HUES48 (cell line): ENCODE data around the gene YIPF6.
"Not testable (repeated sequence)": the region's sequence is repeated elsewhere in the genome, so short reads cannot be mapped to it uniquely, and the experiment has no call there.

Source experiments
- H3K27ac ChIP-seq: one replicate; pipeline ENCODE4 v1.7.0; 2013; ENCODE audit warnings: low read depth, low read length, inconsistent platforms
- H3K27me3 ChIP-seq: 2 replicates; pipeline ENCODE4 v1.6.1; 2013; ENCODE audit warnings: mild to moderate bottlenecking, low read length; ENCODE audit not compliant: control insufficient read depth, insufficient read depth
- H3K36me3 ChIP-seq: 2 replicates; pipeline ENCODE4 v1.6.1; 2013; ENCODE audit warnings: low read length; ENCODE audit not compliant: control insufficient read depth, insufficient read depth
- H3K4me1 ChIP-seq: 2 replicates; pipeline ENCODE4 v1.6.1; 2013; ENCODE audit warnings: mild to moderate bottlenecking, low read length; ENCODE audit not compliant: control insufficient read depth, insufficient read depth
- H3K4me3 ChIP-seq: 2 replicates; pipeline ENCODE4 v1.5.1; 2013; ENCODE audit warnings: mild to moderate bottlenecking, low read depth, low read length
- H3K9ac ChIP-seq: 2 replicates; pipeline ENCODE4 v1.6.1; 2013; ENCODE audit warnings: mild to moderate bottlenecking, low read depth, low read length, moderate library complexity
- H3K9me3 ChIP-seq: 2 replicates; pipeline ENCODE4 v1.6.1; 2013; ENCODE audit warnings: low read length; ENCODE audit not compliant: control insufficient read depth, insufficient read depth

Gene YIPF6

DNA sequence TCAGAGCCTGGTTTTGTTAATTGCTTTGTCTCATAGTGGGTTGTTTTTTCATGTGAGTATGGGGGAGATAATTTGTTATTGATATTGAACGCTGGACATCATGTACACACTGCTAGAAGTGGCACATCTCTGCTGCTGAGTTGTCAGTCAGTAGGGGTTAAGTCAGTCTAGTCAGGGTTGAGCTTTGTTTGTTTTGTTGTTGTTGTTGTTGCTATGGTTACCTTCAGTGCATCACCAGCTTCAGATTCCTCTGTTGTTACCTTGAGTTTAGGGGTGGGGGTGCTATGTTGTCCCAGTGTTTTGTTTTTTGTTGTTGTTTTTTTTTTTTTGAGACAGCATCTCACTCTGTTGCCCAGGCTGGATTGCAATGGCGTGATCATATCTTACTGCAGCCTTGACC lies 9.9 kb downstream of the YIPF6 start:
- no peaks in the 10 kb centered on the region for H3K27me3 ChIP-seq
- no peak overlapping the region for H3K4me3 ChIP-seq
- peaks cover 31% of the 10 kb centered on the region for H3K36me3 ChIP-seq
- H3K27ac ChIP-seq, result no peak overlapping the region
- H3K9ac ChIP-seq, result peak overlapping the region; percentile 32; the same call in 1 of the 2 replicates
- H3K4me1 ChIP-seq, result no peaks in the 10 kb centered on the region
- peaks cover 28% of the 10 kb centered on the region for H3K9me3 ChIP-seq

DNA sequence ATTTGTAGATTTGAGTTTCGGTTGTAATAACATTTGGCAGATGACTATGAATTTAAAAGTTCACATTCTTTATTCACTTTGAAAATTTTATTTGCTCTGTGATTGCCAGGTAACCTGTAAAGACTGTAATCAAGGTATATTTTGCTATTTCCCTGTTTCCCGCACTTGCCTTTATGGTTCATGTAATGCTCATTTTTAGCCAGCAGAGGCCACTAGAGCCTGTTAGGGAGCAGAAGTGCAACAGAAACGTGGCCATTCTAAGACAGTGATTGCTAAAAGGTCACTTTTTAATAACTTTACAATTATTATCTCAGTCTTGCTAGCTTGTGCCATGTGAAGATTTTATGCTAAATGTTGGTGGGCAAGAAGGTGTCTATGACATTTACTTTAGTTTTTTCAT lies 12.4 kb downstream of the YIPF6 start:
- no peak overlapping the region for H3K9ac ChIP-seq
- peaks cover 21% of the 10 kb centered on the region for H3K9me3 ChIP-seq
- H3K27ac ChIP-seq, result no peak overlapping the region
- no peaks in the 10 kb centered on the region for H3K27me3 ChIP-seq
- peaks cover 45% of the 10 kb centered on the region for H3K36me3 ChIP-seq
- H3K4me3 ChIP-seq, result no peak overlapping the region
- no peaks in the 10 kb centered on the region for H3K4me1 ChIP-seq

GRCh38 chrX:68524680-68525079 lies 25.8 kb downstream of the YIPF6 start:
- not testable (repeated sequence) for H3K4me3 ChIP-seq
- peaks cover 35% of the 10 kb centered on the region for H3K36me3 ChIP-seq
- peaks cover 19% of the 10 kb centered on the region for H3K9me3 ChIP-seq

GRCh38 chrX:68532831-68533533 lies 34.1 kb downstream of the YIPF6 start:
- Histone ChIP-seq H3K4me1 (no peaks in the 10 kb centered on the region), H3K27me3 (no peaks in the 10 kb centered on the region), H3K36me3 (peaks cover 28% of the 10 kb centered on the region), H3K9me3 (peaks cover 20% of the 10 kb centered on the region), H3K4me3 (no peak overlapping the region), H3K9ac (no peak overlapping the region), H3K27ac (no peak overlapping the region)

More at GRCh38 chrX:68524680-68525079, 25.8 kb downstream of the YIPF6 start:
- not testable (repeated sequence) for H3K9ac ChIP-seq, H3K27me3 ChIP-seq, H3K27ac ChIP-seq, H3K4me1 ChIP-seq

- Histone ChIP-seq H3K36me3 (peaks cover 28% of the 10 kb centered on the region), H3K4me3 (no peak overlapping the region), H3K27ac (no peak overlapping the region), H3K4me1 (no peaks in the 10 kb centered on the region), H3K9me3 (peaks cover 23% of the 10 kb centered on the region), H3K9ac (no peak overlapping the region), H3K27me3 (no peaks in the 10 kb centered on the region)
These were observed 34.8 kb downstream of the YIPF6 start for GRCh38 chrX:68533656-68534055.

DNA sequence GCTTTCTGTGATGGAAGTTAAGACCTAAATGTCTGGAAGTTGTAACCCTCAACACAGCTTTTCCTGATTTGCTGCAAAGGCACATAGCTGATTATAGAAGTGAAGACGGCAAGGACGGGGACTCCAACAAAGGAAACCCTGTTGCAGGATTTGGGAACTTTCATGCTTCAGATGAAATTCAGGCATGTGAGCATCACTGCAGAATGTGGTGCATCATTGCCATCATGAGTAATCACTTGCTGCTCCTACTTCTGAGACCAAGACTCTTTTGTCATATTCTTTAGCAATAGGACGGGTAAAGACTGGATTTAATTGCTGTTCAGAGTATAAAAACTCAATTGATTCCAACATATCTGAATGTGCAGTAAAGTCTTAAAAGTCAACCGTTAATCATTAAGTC lies 35.8 kb downstream of the YIPF6 start:
- peaks cover 28% of the 10 kb centered on the region for H3K36me3 ChIP-seq
- peaks cover 25% of the 10 kb centered on the region for H3K9me3 ChIP-seq
- no peak overlapping the region for H3K9ac ChIP-seq
- no peak overlapping the region for H3K4me3 ChIP-seq
- H3K4me1 ChIP-seq, result no peaks in the 10 kb centered on the region
- H3K27me3 ChIP-seq, result no peaks in the 10 kb centered on the region
- H3K27ac ChIP-seq, result no peak overlapping the region

DNA sequence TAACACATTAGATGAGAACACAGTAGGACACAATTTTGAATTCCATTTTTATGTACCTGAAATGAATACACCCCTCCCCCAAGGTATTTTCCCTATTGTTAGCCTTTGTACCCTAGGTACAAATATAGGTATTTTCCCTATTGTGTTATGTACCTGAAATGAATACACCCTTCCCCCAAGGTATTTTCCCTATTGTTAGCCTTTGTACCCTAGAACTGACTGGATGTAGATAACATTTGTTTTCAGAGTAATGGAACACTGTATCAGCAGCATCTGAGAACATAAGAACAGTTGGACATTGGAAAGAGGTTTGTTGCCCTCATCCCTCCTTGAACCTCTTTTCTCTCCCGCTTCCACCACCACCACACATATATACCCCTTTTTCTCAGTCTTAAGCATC lies 37.6 kb downstream of the YIPF6 start:
- Histone ChIP-seq H3K27ac (no peak overlapping the region), H3K9ac (no peak overlapping the region), H3K36me3 (peaks cover 23% of the 10 kb centered on the region), H3K27me3 (no peaks in the 10 kb centered on the region), H3K4me3 (no peak overlapping the region), H3K4me1 (no peaks in the 10 kb centered on the region), H3K9me3 (peaks cover 28% of the 10 kb centered on the region)

GRCh38 chrX:68536884-68537283 lies 38.0 kb downstream of the YIPF6 start:
- Histone ChIP-seq H3K9me3 (peaks cover 30% of the 10 kb centered on the region), H3K27me3 (no peaks in the 10 kb centered on the region), H3K4me3 (no peak overlapping the region), H3K36me3 (peaks cover 18% of the 10 kb centered on the region), H3K4me1 (no peaks in the 10 kb centered on the region), H3K27ac (no peak overlapping the region), H3K9ac (no peak overlapping the region)

DNA sequence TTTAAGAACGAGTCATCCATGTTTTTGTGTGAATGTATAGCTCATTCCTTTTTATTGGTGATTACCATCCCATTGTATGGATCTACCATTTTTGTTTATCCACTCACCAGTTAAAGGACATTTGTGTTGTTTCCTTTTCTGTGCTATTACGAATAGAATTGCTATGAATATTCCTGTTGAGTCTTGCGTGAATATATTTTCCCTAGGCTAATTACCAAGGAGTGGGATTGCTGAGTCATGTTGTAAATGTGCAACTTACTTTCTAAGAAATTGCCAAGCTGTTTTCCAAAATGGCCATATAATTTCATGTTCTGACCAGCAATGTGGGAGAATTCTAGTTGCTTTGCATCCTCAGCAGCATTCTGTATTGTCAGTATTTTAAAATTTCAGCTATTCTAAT lies 51.3 kb downstream of the YIPF6 start:
- Histone ChIP-seq H3K9ac (no peak overlapping the region), H3K4me1 (no peaks in the 10 kb centered on the region), H3K36me3 (no peaks in the 10 kb centered on the region), H3K9me3 (peaks cover 25% of the 10 kb centered on the region), H3K27ac (no peak overlapping the region), H3K27me3 (no peaks in the 10 kb centered on the region), H3K4me3 (no peak overlapping the region)

- H3K27me3 ChIP-seq, result no peaks in the 10 kb centered on the region
These were observed 57.2 kb downstream of the YIPF6 start for GRCh38 chrX:68556036-68556435.

DNA sequence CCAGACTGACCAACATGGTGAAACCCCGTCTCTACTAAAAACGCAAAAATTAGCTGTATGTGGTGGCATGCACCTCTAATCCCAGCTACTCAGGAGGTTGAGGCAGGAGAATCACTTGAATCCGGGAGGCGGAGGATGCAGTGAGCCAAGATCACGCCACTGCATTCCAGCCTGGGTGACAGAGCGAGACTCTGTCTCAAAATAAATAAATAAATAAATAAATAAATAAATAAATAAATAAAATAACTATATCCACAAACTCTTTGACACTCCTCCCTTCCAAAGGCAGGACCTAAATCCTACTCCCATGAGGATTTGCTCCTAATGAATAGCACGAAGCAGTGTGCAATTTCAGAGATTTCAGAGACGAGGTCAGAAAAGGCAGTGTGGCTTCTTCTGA lies 58.3 kb downstream of the YIPF6 start:
- H3K9me3 ChIP-seq, result peaks cover 26% of the 10 kb centered on the region

More at GRCh38 chrX:68556036-68556435, 57.2 kb downstream of the YIPF6 start:
- no peaks in the 10 kb centered on the region for H3K36me3 ChIP-seq
- H3K27ac ChIP-seq, result no peak overlapping the region
- H3K9ac ChIP-seq, result no peak overlapping the region
- no peak overlapping the region for H3K4me3 ChIP-seq
- no peaks in the 10 kb centered on the region for H3K4me1 ChIP-seq
- peaks cover 26% of the 10 kb centered on the region for H3K9me3 ChIP-seq

More for the DNA sequence above, 58.3 kb downstream of the YIPF6 start:
- not testable (repeated sequence) for H3K9ac ChIP-seq, H3K27me3 ChIP-seq, H3K36me3 ChIP-seq, H3K27ac ChIP-seq, H3K4me3 ChIP-seq, H3K4me1 ChIP-seq
